ENCODE data around the gene SOX10. TPM values are rescaled to one million over a fixed set of nuclear protein-coding genes. Genes with fewer than 3 reads are reported as not detected.

The SOX10 gene
- total RNA-seq, 2 experiments from 2014 or later = not detected

DNA sequence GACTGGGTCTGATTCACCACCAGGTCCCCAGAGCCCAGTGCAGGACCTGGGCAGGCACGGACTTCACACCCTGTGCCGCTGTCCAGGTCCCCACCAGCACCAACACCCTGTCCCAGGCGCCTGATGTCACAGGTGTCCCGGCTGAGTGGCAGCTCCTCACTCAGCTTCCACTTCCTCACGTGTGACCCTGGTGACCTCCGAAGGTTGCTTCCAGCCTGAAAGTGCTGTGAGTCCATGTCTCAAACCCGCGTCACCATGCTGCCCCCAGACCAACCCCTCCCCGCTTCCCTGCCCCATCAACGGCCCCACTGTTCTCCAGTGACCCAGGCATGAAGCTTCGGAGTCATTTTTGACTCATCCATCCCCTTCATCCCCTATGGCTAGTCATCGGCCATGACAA is 47.1 kb upstream of the SOX10 start:
- POLR2A ChIA-PET = no interaction called here

DNA sequence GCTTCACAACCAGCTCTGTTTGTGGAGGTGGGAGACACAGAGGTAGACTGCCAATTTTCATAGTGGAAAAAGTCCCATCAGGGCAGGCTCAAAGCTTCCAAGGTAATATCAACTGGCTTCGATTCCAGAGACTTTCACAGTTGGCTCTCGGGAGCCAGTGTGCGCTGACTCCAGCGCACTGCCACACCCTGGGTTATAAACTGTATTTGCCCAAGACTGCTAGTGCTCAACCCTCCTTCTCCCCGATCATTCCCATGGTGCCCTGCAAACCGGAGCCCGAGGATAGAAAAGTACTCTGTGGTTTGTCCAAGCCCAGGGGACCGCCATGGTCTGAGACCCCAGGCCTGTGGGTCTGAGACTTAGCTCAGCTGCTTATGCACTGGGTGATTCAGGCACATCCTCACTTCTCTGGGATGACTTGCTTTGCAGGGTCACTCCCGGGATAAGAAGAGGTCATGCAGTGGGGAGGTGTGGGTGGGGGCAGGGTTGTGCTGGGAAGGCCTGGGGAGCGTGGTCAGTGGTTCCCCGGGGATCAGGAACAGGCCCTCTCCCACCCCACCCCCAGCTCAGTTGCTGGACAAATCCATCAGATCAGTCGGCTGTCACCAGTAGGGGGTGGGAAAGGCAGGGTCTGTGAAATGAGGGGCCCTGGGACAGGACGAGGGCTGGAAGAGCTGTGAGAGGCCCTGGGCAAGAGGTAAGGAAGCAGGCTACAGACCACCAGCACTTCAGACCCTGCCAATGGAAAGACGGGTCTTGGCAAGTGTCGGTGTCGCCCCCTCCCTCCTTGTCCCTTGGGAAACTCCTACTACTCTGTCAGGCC is 46.2 kb upstream of the SOX10 start:
- CTCF ChIA-PET = no interaction called here

More for the DNA sequence above, 47.1 kb upstream of the SOX10 start:
- Histone ChIP-seq H3K4me1 (ENCODE audit: insufficient read depth, low read length) (no peaks in the 10 kb centered on the region), H3K36me3 (ENCODE audit: insufficient read depth, low read length) (no peaks in the 10 kb centered on the region), H3K4me3 (ENCODE audit: low read length) (no peak overlapping the region), H3K27me3 (ENCODE audit: control insufficient read depth in 1 of 2, insufficient read depth in 2 of 2, low read length in 2 of 2) (no peaks in the 10 kb centered on the region), H3K9me3 (ENCODE audit: control insufficient read depth in 1 of 2, insufficient read depth in 1 of 2, low read length in 2 of 2) (no peaks in the 10 kb centered on the region), H3K27ac (ENCODE audit: low read depth in 1 of 2, low read length in 2 of 2) (no peak overlapping the region)
- H3K4me1 Mint-ChIP-seq (ENCODE audit: low read depth) = no peaks in the 10 kb centered on the region
- DNase-seq (no peak), ATAC-seq (ENCODE audit: poor library complexity) (no peak)
- no peak overlapping the region for H3K4me3 Mint-ChIP-seq
- TF ChIP-seq, protein P1, sequence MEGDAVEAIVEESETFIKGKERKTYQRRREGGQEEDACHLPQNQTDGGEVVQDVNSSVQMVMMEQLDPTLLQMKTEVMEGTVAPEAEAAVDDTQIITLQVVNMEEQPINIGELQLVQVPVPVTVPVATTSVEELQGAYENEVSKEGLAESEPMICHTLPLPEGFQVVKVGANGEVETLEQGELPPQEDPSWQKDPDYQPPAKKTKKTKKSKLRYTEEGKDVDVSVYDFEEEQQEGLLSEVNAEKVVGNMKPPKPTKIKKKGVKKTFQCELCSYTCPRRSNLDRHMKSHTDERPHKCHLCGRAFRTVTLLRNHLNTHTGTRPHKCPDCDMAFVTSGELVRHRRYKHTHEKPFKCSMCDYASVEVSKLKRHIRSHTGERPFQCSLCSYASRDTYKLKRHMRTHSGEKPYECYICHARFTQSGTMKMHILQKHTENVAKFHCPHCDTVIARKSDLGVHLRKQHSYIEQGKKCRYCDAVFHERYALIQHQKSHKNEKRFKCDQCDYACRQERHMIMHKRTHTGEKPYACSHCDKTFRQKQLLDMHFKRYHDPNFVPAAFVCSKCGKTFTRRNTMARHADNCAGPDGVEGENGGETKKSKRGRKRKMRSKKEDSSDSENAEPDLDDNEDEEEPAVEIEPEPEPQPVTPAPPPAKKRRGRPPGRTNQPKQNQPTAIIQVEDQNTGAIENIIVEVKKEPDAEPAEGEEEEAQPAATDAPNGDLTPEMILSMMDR (IDR thresholded peaks at IDR 0.05) = no peak
- H3K9me3 Mint-ChIP-seq = no peaks in the 10 kb centered on the region
- CTCF ChIA-PET = no interaction called here
- no peak overlapping the region for H3K27ac Mint-ChIP-seq
- H3K27me3 Mint-ChIP-seq = no peaks in the 10 kb centered on the region
- H3K36me3 Mint-ChIP-seq (ENCODE audit: low read depth) = no peaks in the 10 kb centered on the region
- intact Hi-C loops (cut with DNase I, micrococcal nuclease) = no loop called here

DNA sequence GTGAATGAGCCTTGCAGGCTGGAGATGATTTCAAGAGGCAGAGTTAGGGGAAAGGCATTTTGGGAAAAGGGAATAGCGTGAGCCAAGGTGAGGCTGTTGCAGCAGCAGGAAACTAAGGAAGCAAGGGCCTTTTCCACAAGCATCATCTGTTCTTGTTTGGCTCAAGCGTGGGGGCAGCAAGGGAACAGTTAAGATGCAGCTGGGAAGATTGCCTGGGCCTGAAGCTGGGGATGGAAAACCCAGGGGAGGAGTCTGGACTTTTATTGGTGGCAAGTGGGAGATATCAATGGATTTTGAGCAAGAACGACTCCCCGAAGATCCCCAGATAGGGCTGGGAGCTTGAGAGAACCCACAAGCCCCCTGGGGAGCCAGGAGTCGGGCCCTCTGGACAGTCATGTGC is 45.5 kb upstream of the SOX10 start:
- Histone ChIP-seq H3K36me3 (ENCODE audit: insufficient read depth, low read length) (no peaks in the 10 kb centered on the region), H3K4me3 (ENCODE audit: low read length) (no peak overlapping the region), H3K9me3 (ENCODE audit: control insufficient read depth in 1 of 2, insufficient read depth in 1 of 2, low read length in 2 of 2) (no peaks in the 10 kb centered on the region), H3K4me1 (ENCODE audit: insufficient read depth, low read length) (no peaks in the 10 kb centered on the region), H3K27me3 (ENCODE audit: control insufficient read depth in 1 of 2, insufficient read depth in 2 of 2, low read length in 2 of 2) (no peaks in the 10 kb centered on the region), H3K27ac (ENCODE audit: low read depth in 1 of 2, low read length in 2 of 2) (no peak overlapping the region)
- no peaks in the 10 kb centered on the region for H3K27me3 Mint-ChIP-seq
- no peaks in the 10 kb centered on the region for H3K36me3 Mint-ChIP-seq (ENCODE audit: low read depth)
- ATAC-seq (ENCODE audit: poor library complexity) = no peak
- no peak overlapping the region for H3K4me3 Mint-ChIP-seq
- no peak overlapping the region for H3K27ac Mint-ChIP-seq
- TF ChIP-seq, protein P1 (IDR thresholded peaks at IDR 0.05) = no peak
- intact Hi-C loops (cut with DNase I, micrococcal nuclease) = no loop called here
- no peaks in the 10 kb centered on the region for H3K9me3 Mint-ChIP-seq
- POLR2A ChIA-PET = no interaction called here
- CTCF ChIA-PET = no interaction called here
- no peaks in the 10 kb centered on the region for H3K4me1 Mint-ChIP-seq (ENCODE audit: low read depth)
- DNase-seq = no peak

More for the DNA sequence above, 46.2 kb upstream of the SOX10 start:
- Histone ChIP-seq H3K4me1 (ENCODE audit: insufficient read depth, low read length) (no peaks in the 10 kb centered on the region), H3K27me3 (ENCODE audit: control insufficient read depth in 1 of 2, insufficient read depth in 2 of 2, low read length in 2 of 2) (no peaks in the 10 kb centered on the region), H3K36me3 (ENCODE audit: insufficient read depth, low read length) (no peaks in the 10 kb centered on the region), H3K4me3 (ENCODE audit: low read length) (no peak overlapping the region), H3K9me3 (ENCODE audit: control insufficient read depth in 1 of 2, insufficient read depth in 1 of 2, low read length in 2 of 2) (no peaks in the 10 kb centered on the region), H3K27ac (ENCODE audit: low read depth in 1 of 2, low read length in 2 of 2) (no peak overlapping the region)
- no peak overlapping the region for H3K27ac Mint-ChIP-seq
- TF ChIP-seq, protein P1 (IDR thresholded peaks at IDR 0.05) = no peak
- H3K4me3 Mint-ChIP-seq = no peak overlapping the region
- H3K36me3 Mint-ChIP-seq (ENCODE audit: low read depth) = no peaks in the 10 kb centered on the region
- no peaks in the 10 kb centered on the region for H3K9me3 Mint-ChIP-seq
- no peaks in the 10 kb centered on the region for H3K4me1 Mint-ChIP-seq (ENCODE audit: low read depth)
- DNase-seq (no peak), ATAC-seq (ENCODE audit: poor library complexity) (no peak)
- intact Hi-C loops (cut with DNase I, micrococcal nuclease) = no loop called here
- H3K27me3 Mint-ChIP-seq = no peaks in the 10 kb centered on the region
- POLR2A ChIA-PET = no interaction called here
